ENCODE results near the gene PI4KA.

PI4KA gene

GRCh38 chr22:20881231-20881630, 22.6 kb upstream of the PI4KA start:
- TF ChIP-seq CTCF (IDR thresholded peaks at IDR 0.05; ENCODE audit: extremely low read depth, insufficient read depth, missing control alignments) = no peak
- no peak for DNase-seq (ENCODE audit: low spot score)
- in situ Hi-C loops (cut with MboI; ENCODE audit: low pct_unique_long_range_greater_than_20kb, low sequenced_read_pairs, unreplicated experiment) = no loop called here

GRCh38 chr22:20877715-20878114, 19.1 kb upstream of the PI4KA start:
- TF ChIP-seq CTCF (IDR thresholded peaks at IDR 0.05; ENCODE audit: extremely low read depth, insufficient read depth, missing control alignments) = no peak
- no peak for DNase-seq (ENCODE audit: low spot score)
- in situ Hi-C loops (cut with MboI; ENCODE audit: low pct_unique_long_range_greater_than_20kb, low sequenced_read_pairs, unreplicated experiment) = no loop called here

- TF ChIP-seq CTCF (IDR thresholded peaks at IDR 0.05; ENCODE audit: extremely low read depth, insufficient read depth, missing control alignments) = no peak
- in situ Hi-C loops (cut with MboI; ENCODE audit: low pct_unique_long_range_greater_than_20kb, low sequenced_read_pairs, unreplicated experiment) = no loop called here
Measured at GRCh38 chr22:20875296-20875695, 16.7 kb upstream of the PI4KA start.

GRCh38 chr22:20873214-20873613, 14.6 kb upstream of the PI4KA start:
- no peak for DNase-seq (ENCODE audit: low spot score)
- TF ChIP-seq CTCF (IDR thresholded peaks at IDR 0.05; ENCODE audit: extremely low read depth, insufficient read depth, missing control alignments) = no peak
- in situ Hi-C loops (cut with MboI; ENCODE audit: low pct_unique_long_range_greater_than_20kb, low sequenced_read_pairs, unreplicated experiment) = no loop called here

More at GRCh38 chr22:20875296-20875695, 16.7 kb upstream of the PI4KA start:
- DNase-seq (ENCODE audit: low spot score) = no peak

- TF ChIP-seq CTCF (IDR thresholded peaks at IDR 0.05; ENCODE audit: extremely low read depth, insufficient read depth, missing control alignments) = no peak
- in situ Hi-C loops (cut with MboI; ENCODE audit: low pct_unique_long_range_greater_than_20kb, low sequenced_read_pairs, unreplicated experiment) = no loop called here
- no peak for DNase-seq (ENCODE audit: low spot score)
Measured at GRCh38 chr22:20869234-20869633, 10.6 kb upstream of the PI4KA start.

- no peak for DNase-seq (ENCODE audit: low spot score)
- no peak for TF ChIP-seq CTCF (IDR thresholded peaks at IDR 0.05; ENCODE audit: extremely low read depth, insufficient read depth, missing control alignments)
- in situ Hi-C loops (cut with MboI; ENCODE audit: low pct_unique_long_range_greater_than_20kb, low sequenced_read_pairs, unreplicated experiment) = no loop called here
Measured at GRCh38 chr22:20868025-20868962, 9.7 kb upstream of the PI4KA start.

Measured in GM13977 (cell line).